CD14-positive monocyte (primary cell): Measurements from ENCODE around the gene CRTC1. TPM values are rescaled to one million over a fixed set of nuclear protein-coding genes. Genes with fewer than 3 reads are reported as not detected.
A peak's percentile ranks its signal among the peaks of the same experiment; 100 is the strongest.

Experiments used
- DNase-seq, 3 donors: peaks; one replicate each; pipeline ENCODE4 v3.0.0-alpha.2; 2011 to 2022
- H2AFZ ChIP-seq: 2 replicates; pipeline ENCODE4 v1.6.0; 2012; ENCODE audit warnings: mild to moderate bottlenecking, low read depth, low read length, inconsistent platforms; ENCODE audit not compliant: insufficient read depth, poor library complexity, severe bottlenecking
- H3K27ac ChIP-seq, 2 donors: 1 replicate in 1 of 2; 2 replicates in 1 of 2; pipeline ENCODE4 v1.5.1; 2012 to 2013; ENCODE audit warnings: low read length in 2 of 2, control low read depth in 1 of 2, inconsistent platforms in 1 of 2, low read depth in 1 of 2, mild to moderate bottlenecking in 1 of 2
- H3K27me3 ChIP-seq, 2 donors: one replicate each; pipeline versions ENCODE4 v1.6.0 to v1.6.1; 2011 to 2013; ENCODE audit warnings: low read length in 2 of 2; ENCODE audit not compliant: control insufficient read depth in 2 of 2, insufficient read depth in 2 of 2
- H3K36me3 ChIP-seq, 2 donors: replicated peaks in 1 of 2; 1 replicate in 1 of 2; 2 replicates in 1 of 2; pipeline versions ENCODE4 v1.5.1 to v1.6.1; 2012 to 2013; ENCODE audit warnings: low read length in 2 of 2, control low read depth in 1 of 2, inconsistent platforms in 1 of 2, mild to moderate bottlenecking in 1 of 2; ENCODE audit not compliant: insufficient read depth in 2 of 2, control insufficient read depth in 1 of 2
- H3K4me1 ChIP-seq, 2 donors: 1 replicate in 1 of 2; 2 replicates in 1 of 2; pipeline versions ENCODE4 v1.5.1 to v1.6.1; 2012 to 2013; ENCODE audit warnings: low read length in 2 of 2, control low read depth in 1 of 2, inconsistent platforms in 1 of 2, mild to moderate bottlenecking in 1 of 2, moderate library complexity in 1 of 2; ENCODE audit not compliant: insufficient read depth in 2 of 2, control insufficient read depth in 1 of 2
- H3K4me2 ChIP-seq: replicated peaks from 2 replicates; pipeline ENCODE3; 2012; ENCODE audit warnings: low read length, moderate library complexity, mild to moderate bottlenecking; ENCODE audit not compliant: poor library complexity, severe bottlenecking; ENCODE audit errors: extremely low read depth
- H3K4me3 ChIP-seq, 3 experiments: fragments of 200-600 bp in 1 of 3; sonication (generic) in 1 of 3; replicated peaks in 1 of 3; 1 replicate in 2 of 3; 2 replicates in 1 of 3; pipeline ENCODE4 v1.5.1; 2011 to 2013; ENCODE audit warnings: low read length in 3 of 3, mild to moderate bottlenecking in 3 of 3, control low read depth in 2 of 3, low read depth in 2 of 3, inconsistent platforms in 1 of 3, moderate library complexity in 1 of 3
- H3K79me2 ChIP-seq: 2 replicates; pipeline ENCODE4 v1.6.0; 2012; ENCODE audit warnings: mild to moderate bottlenecking, control low read depth, inconsistent platforms, low read length, moderate library complexity; ENCODE audit not compliant: insufficient read depth
- H3K9ac ChIP-seq: 2 replicates; pipeline ENCODE4 v1.6.0; 2017; ENCODE audit warnings: low read length, mild to moderate bottlenecking; ENCODE audit not compliant: insufficient read depth, poor library complexity, severe bottlenecking
- H3K9me3 ChIP-seq, 2 donors: replicated peaks in 1 of 2; 1 replicate in 1 of 2; 2 replicates in 1 of 2; pipeline versions ENCODE4 v1.5.1 to v1.6.1; 2012 to 2013; ENCODE audit warnings: low read length in 2 of 2, control low read depth in 1 of 2; ENCODE audit not compliant: control insufficient read depth in 1 of 2, insufficient read depth in 1 of 2
- H4K20me1 ChIP-seq: 2 replicates; pipeline ENCODE4 v1.6.0; 2012; ENCODE audit warnings: mild to moderate bottlenecking, low read length, control low read depth, moderate library complexity; ENCODE audit not compliant: insufficient read depth
- H3K27ac Mint-ChIP-seq, 7 donors: one replicate each; pipeline ENCODE4 v1.8.0; 2020; ENCODE audit warnings: mild to moderate bottlenecking in 7 of 7, mixed read lengths in 7 of 7, moderate library complexity in 6 of 7, inconsistent platforms in 2 of 7
- H3K27me3 Mint-ChIP-seq, 3 donors: one replicate each; pipeline ENCODE4 v1.8.0; 2021 to 2022; ENCODE audit warnings: low read depth in 3 of 3, mild to moderate bottlenecking in 3 of 3, mixed read lengths in 3 of 3, moderate library complexity in 3 of 3, inconsistent platforms in 1 of 3
- H3K36me3 Mint-ChIP-seq, 2 donors: one replicate each; pipeline ENCODE4 v1.8.0; 2020; ENCODE audit warnings: mixed read lengths in 2 of 2, inconsistent platforms in 1 of 2, mild to moderate bottlenecking in 1 of 2
- H3K4me1 Mint-ChIP-seq: one replicate; pipeline ENCODE4 v1.8.0; 2020; ENCODE audit warnings: mild to moderate bottlenecking, mixed read lengths
- H3K4me3 Mint-ChIP-seq, 2 donors: one replicate each; pipeline ENCODE4 v1.8.0; 2020; ENCODE audit warnings: mild to moderate bottlenecking in 2 of 2, mixed read lengths in 2 of 2, moderate library complexity in 1 of 2
- H3K9me3 Mint-ChIP-seq, 7 donors: one replicate each; pipeline ENCODE4 v1.8.0; 2020 to 2022; ENCODE audit warnings: mixed read lengths in 7 of 7, mild to moderate bottlenecking in 6 of 7, moderate library complexity in 6 of 7, inconsistent platforms in 2 of 7
- CTCF ChIP-seq: fragments of 200-600 bp; IDR thresholded peaks from one replicate; pipeline ENCODE4 v1.8.0; 2022; ENCODE audit warnings: antibody characterized with exemption, mild to moderate bottlenecking
- WGBS: methylation state at CpG from one replicate; pipeline ENCODE4 v1.1.5; 2013; ENCODE audit warnings: missing lambda C conversion rate; ENCODE audit not compliant: insufficient coverage; 5-methylcytosine and 5-hydroxymethylcytosine counted together
- intact Hi-C, 2 donors: fragments of 100-400 bp; cut with micrococcal nuclease; formaldehyde crosslinking; loops; one replicate each; pipeline versions ENCODE4 v1.15.0 to v1.15.1; 2023
- polyA plus RNA-seq, 3 donors: library from polyadenylated mRNA; depleted of rRNA in 1 of 3; unstranded in 2 of 3; stranded (reverse) in 1 of 3; fragments of 300-500 nt in 2 of 3; fragments of >200 nt in 1 of 3; fragmentation: Illumina TruSeq in 2 of 3; gene quantifications; 1 replicate in 2 of 3; 2 replicates in 1 of 3; pipeline ENCODE4 v1.2.3, GENCODE V29; 2012 to 2021

The CRTC1 gene
- polyA plus RNA-seq, 3 donors, result 0.28 to 9.2 (median 0.55) TPM

DNA sequence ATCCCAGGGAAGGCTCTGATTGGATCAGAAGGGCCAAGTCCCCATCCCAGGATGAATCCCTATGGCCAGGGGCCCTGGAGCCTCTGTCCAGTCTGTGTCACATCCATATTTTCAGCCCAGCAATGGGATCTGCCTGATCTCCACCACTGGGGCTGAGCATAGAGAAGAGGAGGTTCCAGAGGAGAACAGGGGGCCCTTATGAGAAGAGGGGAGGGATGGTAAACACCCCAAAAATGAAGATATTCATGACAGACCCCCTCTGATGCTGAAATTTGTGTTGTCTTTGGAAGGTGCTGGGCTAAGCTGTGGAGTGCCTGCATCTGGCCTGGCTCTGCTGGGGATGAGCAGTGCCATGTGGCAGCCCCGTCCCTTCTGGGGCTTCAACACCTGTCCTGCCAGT lies 32.2 kb upstream of the CRTC1 start:
- TF ChIP-seq CTCF, result no peak

DNA sequence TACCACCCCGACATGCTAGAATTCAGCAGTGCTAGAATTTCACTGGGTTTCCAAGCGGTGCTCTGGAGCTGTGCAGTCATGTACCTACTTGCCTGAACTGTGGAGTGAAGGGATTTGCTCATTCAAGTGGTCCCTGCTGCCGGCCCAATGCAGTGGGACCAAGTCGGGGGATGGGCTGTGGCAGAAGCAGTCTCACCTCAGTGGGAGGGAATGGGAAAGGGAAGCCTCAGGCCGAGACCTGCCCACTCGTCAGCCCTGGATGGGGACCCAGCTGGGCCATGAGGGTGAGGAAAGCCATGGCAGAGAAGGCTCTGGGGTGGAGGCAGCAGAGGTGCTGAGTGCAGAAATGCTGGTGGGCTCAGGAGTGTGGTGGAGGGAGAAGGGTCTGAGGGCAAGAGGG lies 31.7 kb upstream of the CRTC1 start:
- Histone ChIP-seq H3K9me3 (no peaks in the 10 kb centered on the region), H3K27me3 (no peaks in the 10 kb centered on the region), H3K79me2 (peaks cover 4% of the 10 kb centered on the region), H3K9ac (no peak overlapping the region), H3K4me2 (no peak overlapping the region), H3K4me1 (peaks cover 15 to 22% of the 10 kb centered on the region in 2 donors), H2AFZ (no peak overlapping the region), H3K36me3 (peaks cover 0 to 2% of the 10 kb centered on the region in 2 donors), H4K20me1 (peaks cover 74% of the 10 kb centered on the region), H3K27ac (no peak overlapping the region), H3K4me3 (no peak overlapping the region)
- intact Hi-C loops, result no loop called here
- H3K36me3 Mint-ChIP-seq, result peaks cover 19 to 27% of the 10 kb centered on the region in 2 donors
- H3K27me3 Mint-ChIP-seq, result peaks cover 11 to 20% (median 14%) of the 10 kb centered on the region in 3 donors
- 95% methylated on average over 6 of the region's 6 CpGs for WGBS
- no peaks in the 10 kb centered on the region for H3K9me3 Mint-ChIP-seq
- no peak overlapping the region for H3K4me3 Mint-ChIP-seq
- peak overlapping the region in 1 of 7 donors; percentile 52 for H3K27ac Mint-ChIP-seq
- peaks cover 23% of the 10 kb centered on the region for H3K4me1 Mint-ChIP-seq
- TF ChIP-seq CTCF, result no peak
- no peak for DNase-seq

More for the DNA sequence above, 32.2 kb upstream of the CRTC1 start:
- Mint-ChIP-seq H3K36me3 (peaks cover 19 to 27% of the 10 kb centered on the region in 2 donors), H3K27ac (no peak overlapping the region), H3K4me1 (peaks cover 23% of the 10 kb centered on the region), H3K9me3 (no peaks in the 10 kb centered on the region), H3K4me3 (no peak overlapping the region), H3K27me3 (peaks cover 11 to 20% (median 14%) of the 10 kb centered on the region in 3 donors)
- no peaks in the 10 kb centered on the region for H3K9me3 ChIP-seq
- H4K20me1 ChIP-seq, result peaks cover 77% of the 10 kb centered on the region
- peaks cover 15 to 22% of the 10 kb centered on the region in 2 donors for H3K4me1 ChIP-seq
- intact Hi-C loops, result no loop called here
- no peaks in the 10 kb centered on the region for H3K27me3 ChIP-seq
- H3K36me3 ChIP-seq, result peaks cover 0 to 2% of the 10 kb centered on the region in 2 donors
- WGBS, result 100% methylated on average over 1 of the region's 1 CpG
- H3K27ac ChIP-seq, result no peak overlapping the region
- no peak overlapping the region for H2AFZ ChIP-seq
- H3K4me2 ChIP-seq, result no peak overlapping the region
- H3K79me2 ChIP-seq, result peaks cover 8% of the 10 kb centered on the region
- no peak for DNase-seq
- no peak overlapping the region for H3K4me3 ChIP-seq
- no peak overlapping the region for H3K9ac ChIP-seq
